Subcutaneous adipose tissue (tissue), 4 donors: ENCODE results near the gene GIMD1. TPM values are rescaled to one million over a fixed set of nuclear protein-coding genes. Genes with fewer than 3 reads are reported as not detected.

ENCODE experiments used
- CTCF ChIP-seq: fragments of 450-650 bp; IDR thresholded peaks from one replicate; pipeline ENCODE4 v1.5.1; 2016; ENCODE audit warnings: low read depth, mild to moderate bottlenecking, control low read depth, antibody characterized with exemption, moderate library complexity
- total RNA-seq, 4 donors: library from RNA; depleted of rRNA; stranded (reverse); fragments of >200 nt; gene quantifications; one replicate each; pipeline ENCODE4 v1.1.0, GENCODE V29; 2016

Gene GIMD1
- total RNA-seq, 4 donors from 2014 or later = not detected

- no peak for TF ChIP-seq CTCF
These were observed 11.6 kb upstream of the GIMD1 start for GRCh38 chr4:106380179-106380578.

- TF ChIP-seq CTCF = no peak
These were observed 4.4 kb upstream of the GIMD1 start for GRCh38 chr4:106373026-106373425.

- no peak for TF ChIP-seq CTCF
These were observed 2.6 kb upstream of the GIMD1 start for GRCh38 chr4:106371161-106371560.

- TF ChIP-seq CTCF = no peak
These were observed 1.6 kb upstream of the GIMD1 start for GRCh38 chr4:106370214-106370613.

GRCh38 chr4:106369456-106370060 is 980 bp upstream of the GIMD1 start:
- no peak for TF ChIP-seq CTCF

- no peak for TF ChIP-seq CTCF
These were observed 1.5 kb downstream of the GIMD1 start for GRCh38 chr4:106367072-106367471.

- no peak for TF ChIP-seq CTCF
These were observed 2.6 kb downstream of the GIMD1 start for GRCh38 chr4:106366026-106366425.

- TF ChIP-seq CTCF = no peak
These were observed 3.0 kb downstream of the GIMD1 start for GRCh38 chr4:106365613-106366012.
